ENCODE measurements around the gene HYLS1.

The HYLS1 gene

GRCh38 chr11:125948278-125949051 is 61.0 kb downstream of the HYLS1 start:
- ChIA-PET POLR2A (no interaction called here), CTCF (no interaction called here)
- TF ChIP-seq CTBP1 (IDR thresholded peaks at IDR 0.05; ENCODE audit: borderline replicate concordance): no peak
- TF ChIP-seq TARDBP (IDR thresholded peaks at IDR 0.05): no peak
- TF ChIP-seq ELF4 (IDR thresholded peaks at IDR 0.05): no peak
- TF ChIP-seq SP1 (IDR thresholded peaks at IDR 0.05): no peak
- no peak for TF ChIP-seq ARNT (IDR thresholded peaks at IDR 0.05)
- TF ChIP-seq NFRKB (IDR thresholded peaks at IDR 0.05): no peak
- no peak for TF ChIP-seq LEF1 (IDR thresholded peaks at IDR 0.05; ENCODE audit: borderline replicate concordance)
- TF ChIP-seq FOXK2 (IDR thresholded peaks at IDR 0.05): no peak
- TF ChIP-seq ZNF384 (IDR thresholded peaks at IDR 0.05): no peak
- TF ChIP-seq HDGF (IDR thresholded peaks at IDR 0.05; ENCODE audit: borderline replicate concordance): no peak
- TF ChIP-seq L3MBTL2 (conservative IDR thresholded peaks at IDR 0.05): no peak
- TF ChIP-seq SUZ12 (IDR thresholded peaks at IDR 0.05): no peak
- TF ChIP-seq FOXM1 (IDR thresholded peaks at IDR 0.05; ENCODE audit: borderline replicate concordance): no peak
- TF ChIP-seq FOXA1 (IDR thresholded peaks at IDR 0.05): no peak
- TF ChIP-seq, protein P1, sequence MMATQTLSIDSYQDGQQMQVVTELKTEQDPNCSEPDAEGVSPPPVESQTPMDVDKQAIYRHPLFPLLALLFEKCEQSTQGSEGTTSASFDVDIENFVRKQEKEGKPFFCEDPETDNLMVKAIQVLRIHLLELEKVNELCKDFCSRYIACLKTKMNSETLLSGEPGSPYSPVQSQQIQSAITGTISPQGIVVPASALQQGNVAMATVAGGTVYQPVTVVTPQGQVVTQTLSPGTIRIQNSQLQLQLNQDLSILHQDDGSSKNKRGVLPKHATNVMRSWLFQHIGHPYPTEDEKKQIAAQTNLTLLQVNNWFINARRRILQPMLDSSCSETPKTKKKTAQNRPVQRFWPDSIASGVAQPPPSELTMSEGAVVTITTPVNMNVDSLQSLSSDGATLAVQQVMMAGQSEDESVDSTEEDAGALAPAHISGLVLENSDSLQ (IDR thresholded peaks at IDR 0.05): no peak
- no peak for TF ChIP-seq BHLHE40 (IDR thresholded peaks at IDR 0.05; ENCODE audit: borderline replicate concordance)
- no peak for DNase-seq (ENCODE audit: extremely low spot score)

GRCh38 chr11:125949271-125950177 is 62.1 kb downstream of the HYLS1 start:
- CTCF ChIA-PET: interaction anchor here (0.8 kb wide), 1 partner anchor 112 kb away, joined by 3 read pairs; no protein-coding TSS in a partner anchor
- TF ChIP-seq FOXK2 (IDR thresholded peaks at IDR 0.05): no peak
- no peak for TF ChIP-seq ZNF384 (IDR thresholded peaks at IDR 0.05)
- no peak for TF ChIP-seq FOXA1 (IDR thresholded peaks at IDR 0.05)
- TF ChIP-seq SUZ12 (IDR thresholded peaks at IDR 0.05): no peak
- no peak for TF ChIP-seq LEF1 (IDR thresholded peaks at IDR 0.05; ENCODE audit: borderline replicate concordance)
- TF ChIP-seq ARNT (IDR thresholded peaks at IDR 0.05): no peak
- no peak for TF ChIP-seq CTBP1 (IDR thresholded peaks at IDR 0.05; ENCODE audit: borderline replicate concordance)
- no peak for TF ChIP-seq FOXM1 (IDR thresholded peaks at IDR 0.05; ENCODE audit: borderline replicate concordance)
- TF ChIP-seq L3MBTL2 (conservative IDR thresholded peaks at IDR 0.05): no peak
- TF ChIP-seq, protein P1 (IDR thresholded peaks at IDR 0.05): no peak
- no peak for TF ChIP-seq BHLHE40 (IDR thresholded peaks at IDR 0.05; ENCODE audit: borderline replicate concordance)
- TF ChIP-seq HDGF (IDR thresholded peaks at IDR 0.05; ENCODE audit: borderline replicate concordance): no peak
- TF ChIP-seq ELF4 (IDR thresholded peaks at IDR 0.05): no peak
- no peak for TF ChIP-seq NFRKB (IDR thresholded peaks at IDR 0.05)
- POLR2A ChIA-PET: no interaction called here
- no peak for DNase-seq (ENCODE audit: extremely low spot score)

DNA sequence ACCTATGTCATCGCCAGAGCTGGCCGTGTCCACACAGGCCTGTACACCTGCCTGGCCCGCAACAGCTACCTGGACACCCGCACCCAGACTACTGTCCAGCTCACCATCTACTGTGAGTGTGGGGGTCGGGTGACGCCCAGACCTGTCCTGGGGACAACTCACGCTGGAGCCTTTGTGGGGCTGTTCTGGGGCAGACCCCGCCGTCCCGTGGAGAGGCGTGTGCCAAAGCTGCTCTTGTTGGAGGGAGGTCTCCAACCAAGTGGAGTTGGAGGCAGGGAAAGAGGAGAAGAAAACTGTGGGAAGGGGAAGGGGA is 62.7 kb downstream of the HYLS1 start:
- TF ChIP-seq FOXM1 (IDR thresholded peaks at IDR 0.05; ENCODE audit: borderline replicate concordance): no peak
- no peak for TF ChIP-seq CTBP1 (IDR thresholded peaks at IDR 0.05; ENCODE audit: borderline replicate concordance)
- TF ChIP-seq SP1 (IDR thresholded peaks at IDR 0.05): no peak
- no peak for TF ChIP-seq SUZ12 (IDR thresholded peaks at IDR 0.05)
- no peak for TF ChIP-seq FOXA1 (IDR thresholded peaks at IDR 0.05)
- TF ChIP-seq, protein P1 (IDR thresholded peaks at IDR 0.05): no peak
- no peak for TF ChIP-seq NFRKB (IDR thresholded peaks at IDR 0.05)
- TF ChIP-seq ARNT (IDR thresholded peaks at IDR 0.05): no peak
- TF ChIP-seq BHLHE40 (IDR thresholded peaks at IDR 0.05; ENCODE audit: borderline replicate concordance): no peak
- TF ChIP-seq ELF4 (IDR thresholded peaks at IDR 0.05): no peak
- no peak for TF ChIP-seq LEF1 (IDR thresholded peaks at IDR 0.05; ENCODE audit: borderline replicate concordance)
- no peak for TF ChIP-seq L3MBTL2 (conservative IDR thresholded peaks at IDR 0.05)
- TF ChIP-seq TARDBP (IDR thresholded peaks at IDR 0.05): no peak
- no peak for TF ChIP-seq FOXK2 (IDR thresholded peaks at IDR 0.05)
- no peak for DNase-seq (ENCODE audit: extremely low spot score)
- CTCF ChIA-PET: interaction anchor here (0.6 to 0.8 kb wide), 2 partner anchors 13 to 112 kb away, joined by 3 read pairs; no protein-coding TSS in a partner anchor
- POLR2A ChIA-PET: no interaction called here

All from HEK293T (cell line).